SKM-1 treated with dmso at 0.1 percent for 144 hours (cell line): Measurements from ENCODE around the gene ERCC6L2.

Experiments
- DNase-seq: peaks from one replicate; lab custom pipeline; 2025; ENCODE audit not compliant: unreplicated experiment; lab: John Stamatoyannopoulos, UW

The ERCC6L2 gene

GRCh38 chr9:95875305-95876137, at the start of gene ERCC6L2:
Gene ERCC6L2, plus strand, starts transcription at chr9:95875691. Its CDS starts 348 bp downstream, at chr9:95876039.
- peak; percentile 83 for DNase-seq

- no peak for DNase-seq
Measured at GRCh38 chr9:95826183-95826838, 49.2 kb upstream of the ERCC6L2 start.

DNA sequence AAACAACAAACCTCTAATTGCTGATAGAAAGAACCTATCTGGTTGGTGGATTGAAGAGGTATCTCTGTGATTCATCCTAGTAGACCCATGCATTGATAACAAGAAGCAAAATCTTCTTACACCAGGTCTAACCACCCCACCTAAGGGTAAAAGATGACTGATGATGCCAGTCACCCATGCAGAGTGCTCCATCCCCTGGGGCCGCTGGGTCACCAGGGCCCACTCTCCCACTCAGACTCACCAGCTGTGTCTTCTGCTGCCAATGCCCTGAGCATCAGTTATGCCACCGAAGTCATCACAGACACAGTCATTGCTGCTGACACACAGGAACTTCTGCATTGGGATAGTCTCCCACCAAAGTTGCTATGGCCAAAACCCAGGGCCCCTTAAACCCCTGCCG, 44.7 kb upstream of the ERCC6L2 start:
- DNase-seq: no peak

- DNase-seq: no peak
Measured at GRCh38 chr9:95831810-95832209, 43.7 kb upstream of the ERCC6L2 start.

GRCh38 chr9:95833546-95834178, 41.8 kb upstream of the ERCC6L2 start:
- DNase-seq: no peak

- DNase-seq: no peak
Measured at GRCh38 chr9:95834281-95834907, 41.1 kb upstream of the ERCC6L2 start.

DNA sequence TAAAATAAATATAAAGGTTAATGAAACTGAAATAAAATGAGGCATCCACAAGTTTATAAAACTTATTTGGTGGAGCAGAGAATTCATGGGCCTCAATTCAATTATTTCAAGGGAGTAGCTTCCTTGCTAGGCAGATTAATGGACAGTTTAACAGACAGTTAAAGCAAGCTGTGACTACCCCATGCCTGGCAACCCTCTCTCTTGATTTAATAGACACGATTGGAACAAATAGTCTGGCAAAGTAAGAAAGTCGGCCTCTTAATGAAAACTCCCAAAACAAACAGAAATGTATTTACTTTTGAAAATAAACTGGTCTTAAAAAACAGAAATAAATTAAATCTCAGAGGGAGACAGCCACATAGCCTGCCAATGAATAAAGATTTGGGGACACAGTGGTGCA, 40.1 kb upstream of the ERCC6L2 start:
- DNase-seq: no peak

DNA sequence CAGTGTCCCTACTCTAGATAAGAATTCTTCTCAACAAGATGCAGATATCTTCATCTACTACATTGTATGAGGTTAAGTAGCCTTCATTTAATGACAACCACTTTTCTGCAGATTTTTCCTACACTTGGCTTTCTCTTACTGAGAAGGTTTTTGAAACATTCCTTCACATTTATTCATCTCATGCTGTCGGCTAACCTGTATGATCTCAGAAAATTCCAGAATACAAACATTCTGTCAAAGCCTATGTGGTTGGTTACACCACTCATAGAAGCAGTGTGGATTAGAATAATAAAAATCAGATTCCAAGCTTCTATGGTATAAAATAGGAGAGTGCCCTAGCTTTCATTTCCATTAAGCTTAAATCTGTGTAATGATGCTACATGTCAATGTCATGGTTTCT, 39.4 kb upstream of the ERCC6L2 start:
- no peak for DNase-seq

DNA sequence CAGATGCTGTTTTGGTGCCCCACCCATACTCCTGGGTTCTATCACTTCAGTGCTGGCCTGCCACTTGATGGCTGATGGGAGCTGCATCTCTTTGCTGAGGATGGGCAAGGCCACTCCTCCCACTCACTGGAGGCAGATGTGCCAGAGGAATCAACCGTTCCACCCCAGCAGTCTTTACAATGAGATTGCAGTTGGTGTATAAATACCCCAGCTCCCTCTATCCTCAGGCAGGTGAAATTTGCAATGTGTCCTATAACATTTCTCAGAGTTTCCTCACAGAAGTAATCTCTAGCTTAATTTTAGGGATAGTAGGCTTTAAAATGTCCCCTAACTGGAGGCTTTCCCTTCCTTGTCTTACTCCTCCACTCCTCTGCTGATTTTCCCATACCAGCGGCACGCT, 36.5 kb upstream of the ERCC6L2 start:
- DNase-seq: no peak

DNA sequence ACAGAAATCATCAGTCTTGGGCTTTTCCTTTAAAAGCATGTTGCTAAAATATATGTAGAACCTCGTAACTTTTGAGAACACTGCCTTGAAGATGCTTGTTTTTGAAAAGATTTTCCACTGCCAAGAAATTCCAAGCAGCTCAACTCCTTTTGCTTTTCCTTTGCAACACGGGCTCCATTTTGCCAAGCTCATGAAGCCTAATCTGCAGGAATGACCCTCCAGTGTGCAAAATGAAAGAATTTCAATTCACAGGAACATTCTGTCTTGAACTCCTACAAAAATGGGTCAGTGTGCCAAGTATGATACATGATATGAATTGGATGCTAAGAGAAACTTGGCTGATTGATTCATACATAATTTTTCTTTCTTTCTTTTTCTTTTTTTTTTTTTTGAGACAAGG, 35.4 kb upstream of the ERCC6L2 start:
- no peak for DNase-seq

- no peak for DNase-seq
Measured at GRCh38 chr9:95841377-95841776, 34.1 kb upstream of the ERCC6L2 start.

DNA sequence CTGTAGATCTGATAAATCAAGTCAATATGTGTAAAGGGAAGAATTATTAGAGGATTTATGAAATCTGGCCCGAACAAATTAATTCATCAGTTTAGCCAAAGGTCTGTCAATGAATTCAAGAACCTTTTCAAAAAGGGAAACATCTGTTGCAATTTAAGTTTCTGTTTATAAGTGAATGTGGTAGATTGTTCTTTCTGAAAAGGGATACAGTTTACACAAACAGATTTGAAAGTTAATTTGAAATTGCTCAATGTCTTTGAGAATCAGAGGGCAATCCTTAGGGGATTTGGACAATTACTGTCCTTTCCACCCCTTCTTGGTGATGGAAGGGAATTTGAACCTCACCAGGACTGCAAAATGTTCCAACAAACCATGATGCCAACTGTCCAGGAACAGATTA, 29.7 kb upstream of the ERCC6L2 start:
- no peak for DNase-seq

GRCh38 chr9:95848764-95849163, 26.7 kb upstream of the ERCC6L2 start:
- no peak for DNase-seq

DNA sequence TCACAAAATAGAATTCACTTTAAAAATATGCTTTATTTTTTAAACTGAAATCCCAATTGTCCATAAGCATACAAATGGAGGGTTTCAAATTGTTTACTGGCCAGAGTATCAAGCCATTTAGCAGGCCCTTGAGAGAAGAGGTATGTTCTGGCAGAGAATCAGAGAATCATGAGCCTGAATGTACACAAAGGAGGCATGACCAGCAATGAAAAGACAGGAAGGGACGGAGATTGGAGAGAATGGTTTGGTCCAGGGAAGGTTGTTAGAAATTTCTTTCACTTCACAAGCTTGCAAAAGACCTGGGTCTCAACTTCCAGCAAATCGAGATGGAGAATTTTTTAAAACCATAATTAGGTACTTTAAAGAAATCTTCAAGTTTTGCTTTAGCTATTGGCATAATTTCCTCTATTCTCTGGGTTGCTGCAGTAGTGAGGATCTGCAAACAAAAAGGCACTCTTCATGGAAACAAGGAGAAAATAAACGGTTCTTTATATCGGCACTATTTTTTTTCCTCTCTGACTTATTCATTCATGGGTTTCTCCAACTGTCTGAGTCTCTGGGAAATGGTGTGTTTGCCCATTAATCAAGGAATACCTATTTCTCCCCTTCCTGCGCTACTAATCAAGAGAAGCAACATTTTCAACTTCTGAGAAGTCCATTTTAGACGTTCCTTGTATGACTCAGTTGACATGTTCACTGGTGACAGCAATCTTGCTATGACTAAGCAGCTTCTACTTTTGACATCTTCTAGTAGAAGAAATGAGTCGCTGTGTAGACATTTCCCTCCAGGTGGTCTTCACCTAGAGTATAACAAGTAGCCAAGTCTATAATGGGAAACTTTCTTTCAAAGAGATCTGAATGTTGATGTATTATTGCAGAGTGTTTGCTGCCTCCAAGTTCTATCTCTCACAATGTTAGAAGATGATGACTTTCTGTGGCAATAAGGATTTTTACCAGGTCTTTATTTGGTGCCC, 23.1 kb upstream of the ERCC6L2 start:
- no peak for DNase-seq

DNA sequence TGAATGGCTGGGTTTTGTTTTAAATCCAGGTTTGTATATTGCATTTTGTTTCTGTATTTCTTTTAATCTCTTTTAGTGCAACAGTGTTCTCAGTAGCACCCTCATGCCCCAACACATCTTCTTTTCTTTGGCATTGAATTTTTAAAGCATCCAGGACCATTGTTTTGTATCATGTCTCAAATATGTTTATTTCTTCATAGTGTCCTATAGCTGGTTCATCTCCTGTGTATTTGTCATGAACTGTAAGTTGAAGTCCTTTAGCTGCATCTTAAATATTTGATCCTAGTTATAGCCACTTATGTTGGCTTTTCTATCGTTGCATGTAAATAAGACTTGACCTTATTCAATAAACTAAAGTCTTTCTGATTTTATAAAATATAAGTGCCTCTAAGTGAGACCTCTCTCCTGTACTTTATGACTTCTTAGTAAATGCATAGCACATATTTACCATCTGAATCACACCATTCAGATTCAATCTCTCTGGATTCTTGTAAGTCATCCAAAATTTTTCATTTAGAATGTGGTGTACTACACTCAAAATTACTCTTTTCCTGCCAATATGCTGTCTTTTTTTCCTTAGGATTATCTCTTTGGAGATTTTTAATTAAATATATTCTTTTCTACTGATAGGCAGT, 21.0 kb upstream of the ERCC6L2 start:
- no peak for DNase-seq

- no peak for DNase-seq
Measured at GRCh38 chr9:95855961-95856360, 19.5 kb upstream of the ERCC6L2 start.

DNA sequence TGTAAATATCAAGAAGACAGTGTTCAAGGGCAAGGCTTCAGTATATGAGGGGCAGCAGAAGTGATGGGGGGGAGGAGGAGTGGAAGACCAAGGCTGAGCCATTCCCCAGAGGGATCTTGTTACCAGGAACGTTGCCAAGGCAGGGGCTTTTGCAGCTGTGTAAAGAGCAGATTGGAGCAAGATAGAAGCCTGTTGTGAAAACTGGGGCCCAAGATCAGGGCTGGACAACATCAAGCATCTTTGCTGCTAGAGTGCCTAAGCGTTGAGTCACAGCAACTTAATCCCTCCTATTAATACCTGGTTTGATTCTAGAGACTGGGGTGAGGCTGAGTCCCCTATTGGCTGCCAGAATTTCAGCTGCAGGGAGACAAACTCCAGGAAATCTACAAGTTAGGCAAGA, 18.4 kb upstream of the ERCC6L2 start:
- DNase-seq: no peak

GRCh38 chr9:95857896-95858295, 17.6 kb upstream of the ERCC6L2 start:
- DNase-seq: no peak

DNA sequence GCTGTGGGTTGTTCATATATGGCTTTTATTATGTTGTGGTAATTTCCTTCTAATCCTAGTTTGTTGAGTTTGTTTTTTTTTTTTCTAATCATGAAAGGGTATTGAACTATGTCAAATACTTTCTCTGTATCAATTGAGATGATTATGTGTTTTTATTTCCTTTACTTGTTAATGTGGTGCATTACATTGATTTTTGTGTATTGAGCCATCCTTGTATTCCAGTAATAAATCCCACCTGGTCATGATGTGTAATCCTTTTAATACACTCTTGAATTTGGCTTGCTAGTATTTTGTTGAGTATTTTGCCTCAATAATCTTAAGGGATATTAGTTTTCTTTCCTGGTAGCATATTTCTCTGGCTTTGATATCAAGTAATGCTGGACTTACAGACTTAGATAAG, 13.1 kb upstream of the ERCC6L2 start:
- no peak for DNase-seq
